Measurements from ENCODE around the gene PWWP2A.
"Not testable (repeated sequence)": the region's sequence is repeated elsewhere in the genome, so short reads cannot be mapped to it uniquely, and the experiment has no call there.

Gene PWWP2A

DNA sequence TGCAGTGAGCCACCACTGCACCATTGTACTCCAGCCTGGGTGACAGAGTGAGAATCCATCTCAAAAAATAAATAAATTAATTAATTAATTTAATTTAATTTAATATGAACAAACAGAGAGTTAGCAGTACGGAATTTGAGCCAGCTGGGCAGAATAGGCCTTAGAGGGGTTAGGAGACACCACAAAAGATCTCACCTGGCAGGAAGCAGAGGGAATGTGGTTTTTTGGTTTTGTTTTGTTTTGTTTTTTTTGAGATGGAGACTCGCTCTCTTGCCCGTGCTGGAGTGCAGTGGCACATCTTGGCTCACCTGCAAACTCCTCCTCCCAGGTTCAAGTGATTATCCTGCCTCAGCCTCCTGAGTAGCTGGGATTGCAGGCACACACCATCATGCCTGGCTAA lies 31.8 kb upstream of the PWWP2A start:
- no peaks in the 10 kb centered on the region for H3K9me3 Mint-ChIP-seq
- no peak overlapping the region for H3K4me3 Mint-ChIP-seq
- DNase-seq (ENCODE audit: low spot score in 2 of 2): no peak
- H3K4me1 Mint-ChIP-seq: peaks cover 17% of the 10 kb centered on the region
- ATAC-seq: no peak
- no peak overlapping the region for H3K27ac Mint-ChIP-seq
- H3K36me3 Mint-ChIP-seq: no peaks in the 10 kb centered on the region

DNA sequence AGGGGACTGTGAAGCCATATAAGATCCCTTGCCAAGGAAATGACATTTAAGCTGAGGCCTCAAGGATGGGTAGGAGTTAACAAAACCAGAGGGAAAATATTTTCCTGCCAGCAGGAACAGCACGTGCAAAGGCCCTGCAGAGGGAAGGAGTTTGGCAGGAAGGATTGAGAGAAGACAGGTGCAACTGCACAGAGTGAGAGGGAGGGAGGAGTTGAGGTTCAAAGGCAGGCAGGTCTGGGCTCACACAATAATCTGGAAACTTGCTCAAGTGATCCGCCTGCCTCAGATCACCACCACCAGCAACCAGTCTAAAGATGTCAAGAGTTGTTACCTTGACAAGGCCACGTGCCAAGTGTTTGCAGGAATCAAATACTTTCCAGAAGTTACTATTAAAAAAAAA lies 31.1 kb upstream of the PWWP2A start:
- Mint-ChIP-seq H3K4me1 (peaks cover 17% of the 10 kb centered on the region), H3K9me3 (no peaks in the 10 kb centered on the region), H3K27ac (no peak overlapping the region), H3K4me3 (no peak overlapping the region), H3K36me3 (no peaks in the 10 kb centered on the region)
- no peak for DNase-seq (ENCODE audit: low spot score in 2 of 2)
- ATAC-seq: no peak

DNA sequence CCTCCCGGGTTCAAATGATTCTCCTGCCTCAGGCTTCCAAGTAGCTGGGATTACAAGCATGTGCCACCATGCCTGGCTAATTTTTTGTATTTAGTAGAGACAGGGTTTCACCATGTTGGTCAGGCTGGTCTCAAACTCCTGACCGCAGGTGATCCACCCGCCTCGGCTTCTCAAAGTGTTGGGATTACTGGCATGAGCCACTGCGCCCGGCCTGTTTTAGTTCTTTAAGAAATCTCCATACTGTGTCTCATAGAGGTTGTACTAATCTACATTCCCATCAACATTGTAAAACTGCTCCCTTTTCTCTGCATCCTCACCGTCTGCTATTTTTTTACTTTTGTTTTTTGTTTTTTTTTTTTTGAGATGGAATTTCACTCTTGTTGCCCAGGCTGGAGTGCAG lies 25.2 kb upstream of the PWWP2A start:
- DNase-seq (ENCODE audit: low spot score in 2 of 2); H3K4me3 Mint-ChIP-seq; H3K27ac Mint-ChIP-seq; H3K9me3 Mint-ChIP-seq; ATAC-seq; H3K36me3 Mint-ChIP-seq: not testable (repeated sequence)
- peaks cover 12% of the 10 kb centered on the region for H3K4me1 Mint-ChIP-seq

DNA sequence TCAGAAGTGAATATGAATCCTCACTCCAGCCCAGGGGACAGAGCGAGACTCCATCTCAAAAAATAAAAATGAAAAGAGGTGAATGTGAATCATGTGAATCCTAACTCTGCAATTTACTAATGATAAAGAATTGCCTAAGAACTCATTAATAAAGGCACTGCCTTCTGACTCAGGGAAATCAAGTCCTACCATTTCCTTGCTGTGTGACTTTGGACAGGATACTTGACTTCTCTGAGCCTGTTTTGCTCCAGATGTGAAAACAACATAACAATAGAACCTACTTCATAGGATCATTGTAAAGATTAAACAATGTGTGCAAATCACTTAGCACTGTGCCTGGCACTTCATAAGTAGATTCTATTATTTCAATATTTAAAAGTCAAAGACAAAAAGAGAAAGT lies 15.1 kb upstream of the PWWP2A start:
- ATAC-seq: no peak
- no peak overlapping the region for H3K27ac Mint-ChIP-seq
- H3K9me3 Mint-ChIP-seq: no peaks in the 10 kb centered on the region
- no peak for DNase-seq (ENCODE audit: low spot score in 2 of 2)
- no peak overlapping the region for H3K4me3 Mint-ChIP-seq
- no peaks in the 10 kb centered on the region for H3K4me1 Mint-ChIP-seq
- H3K36me3 Mint-ChIP-seq: no peaks in the 10 kb centered on the region

DNA sequence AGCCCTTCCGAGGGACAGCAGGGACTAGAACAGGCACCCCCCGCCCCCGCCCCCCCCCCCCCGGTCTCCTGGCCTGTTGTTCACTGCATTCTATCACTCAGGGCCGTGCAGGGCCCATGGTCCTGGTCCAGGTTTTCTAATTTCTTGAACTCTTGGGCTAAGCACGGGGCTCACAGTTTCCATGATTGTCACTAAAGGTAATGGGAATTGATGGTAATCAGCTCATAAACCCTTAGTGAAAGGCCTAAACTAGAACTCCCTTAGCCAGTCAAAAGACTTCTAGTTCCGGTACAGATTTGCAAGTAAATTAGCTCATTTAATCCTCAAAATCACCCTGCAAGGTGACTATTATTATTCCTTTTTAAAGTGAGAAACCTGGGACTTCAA lies 14.7 kb upstream of the PWWP2A start:
- H3K9me3 Mint-ChIP-seq: no peaks in the 10 kb centered on the region

DNA sequence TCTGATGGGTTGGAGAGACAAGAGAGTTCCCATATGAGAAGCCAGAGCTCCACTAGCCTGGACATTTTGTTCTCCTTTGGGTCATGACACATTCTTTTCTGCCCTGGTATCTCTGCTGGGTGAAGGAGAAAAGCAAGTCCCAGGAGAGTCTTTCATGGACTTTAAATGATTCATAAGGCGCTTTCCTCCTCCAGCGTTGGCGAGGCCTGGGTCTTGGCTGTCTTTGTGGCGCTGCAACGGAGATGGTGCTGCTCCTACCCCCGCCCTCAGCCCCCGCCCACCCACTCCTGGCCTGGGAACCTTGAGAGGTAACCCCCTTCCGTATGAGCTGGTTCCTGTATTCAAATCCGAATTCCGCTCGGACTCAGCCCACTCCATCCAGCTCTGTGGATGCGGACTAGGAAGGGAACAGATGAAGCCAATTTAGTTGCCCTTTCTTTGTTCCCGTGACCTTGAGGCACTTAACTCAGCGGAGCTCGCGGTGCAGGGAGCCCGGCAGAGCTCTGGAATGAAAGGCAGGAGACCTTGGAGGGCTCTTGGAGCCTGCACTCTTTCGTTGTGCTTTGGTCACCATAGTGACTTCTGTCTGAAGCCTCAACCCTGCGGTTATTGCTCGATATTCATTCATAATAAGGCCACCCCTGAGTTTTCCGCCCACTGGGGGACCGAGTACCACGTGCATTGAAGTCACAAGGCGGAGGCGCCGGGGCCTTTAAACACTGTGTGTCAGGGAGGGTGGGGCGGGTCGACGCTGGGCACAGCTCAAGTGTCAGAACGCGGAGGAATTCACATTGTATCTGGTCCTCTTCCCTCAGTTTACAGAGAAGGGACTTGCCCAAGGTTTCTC lies 14.0 kb upstream of the PWWP2A start:
- Mint-ChIP-seq H3K4me3 (no peak overlapping the region), H3K4me1 (no peaks in the 10 kb centered on the region), H3K27ac (no peak overlapping the region), H3K36me3 (no peaks in the 10 kb centered on the region), H3K9me3 (no peaks in the 10 kb centered on the region)
- ATAC-seq (no peak), DNase-seq (ENCODE audit: low spot score in 2 of 2) (no peak)

More for the DNA sequence above, 14.7 kb upstream of the PWWP2A start:
- Mint-ChIP-seq H3K4me1 (no peaks in the 10 kb centered on the region), H3K36me3 (no peaks in the 10 kb centered on the region), H3K4me3 (no peak overlapping the region), H3K27ac (no peak overlapping the region)
- ATAC-seq (no peak), DNase-seq (ENCODE audit: low spot score in 2 of 2) (no peak)

DNA sequence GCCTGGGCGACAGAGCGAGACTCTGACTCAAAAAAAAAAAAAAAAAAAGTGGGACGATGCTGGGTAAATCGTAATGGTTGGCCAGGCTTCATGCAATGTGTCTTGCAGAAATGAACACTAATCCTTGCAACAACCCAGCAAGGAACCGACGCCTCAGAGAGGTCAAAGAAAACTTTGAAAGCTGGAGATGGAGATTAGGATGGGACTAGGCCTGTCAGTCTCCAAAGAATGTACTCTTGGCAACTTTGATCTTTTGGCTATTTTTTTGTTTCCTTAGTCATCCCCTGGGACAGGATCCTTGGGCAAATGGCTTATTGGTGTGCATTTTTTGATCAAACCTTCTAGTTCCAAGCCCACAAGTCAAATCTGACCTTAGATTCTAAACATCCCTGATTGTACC lies 10.6 kb upstream of the PWWP2A start:
- ATAC-seq (no peak), DNase-seq (ENCODE audit: low spot score in 2 of 2) (no peak)
- Mint-ChIP-seq H3K4me1 (no peaks in the 10 kb centered on the region), H3K27ac (no peak overlapping the region), H3K9me3 (no peaks in the 10 kb centered on the region), H3K36me3 (no peaks in the 10 kb centered on the region), H3K4me3 (no peak overlapping the region)

DNA sequence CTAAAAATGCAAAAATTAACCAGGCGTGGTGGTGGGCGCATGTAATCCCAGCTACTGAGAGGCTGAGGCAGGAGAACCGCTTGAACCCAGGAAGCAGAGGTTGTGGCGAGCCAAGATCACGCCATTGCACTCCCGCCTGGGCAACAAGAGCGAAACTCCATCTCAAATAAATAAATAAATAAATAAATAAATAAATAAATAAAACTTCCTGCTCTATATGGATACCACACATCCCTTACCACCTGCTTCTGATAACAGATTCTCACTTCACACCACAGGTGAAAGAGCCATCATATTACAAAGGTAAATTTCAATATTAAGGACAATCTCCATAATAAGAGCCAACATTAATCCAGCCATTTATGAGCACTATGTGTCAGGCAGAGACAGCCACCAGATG lies 9.4 kb upstream of the PWWP2A start:
- Mint-ChIP-seq H3K27ac (no peak overlapping the region), H3K4me1 (no peaks in the 10 kb centered on the region), H3K4me3 (no peak overlapping the region), H3K9me3 (no peaks in the 10 kb centered on the region), H3K36me3 (no peaks in the 10 kb centered on the region)
- DNase-seq (ENCODE audit: low spot score in 2 of 2) (no peak), ATAC-seq (no peak)

DNA sequence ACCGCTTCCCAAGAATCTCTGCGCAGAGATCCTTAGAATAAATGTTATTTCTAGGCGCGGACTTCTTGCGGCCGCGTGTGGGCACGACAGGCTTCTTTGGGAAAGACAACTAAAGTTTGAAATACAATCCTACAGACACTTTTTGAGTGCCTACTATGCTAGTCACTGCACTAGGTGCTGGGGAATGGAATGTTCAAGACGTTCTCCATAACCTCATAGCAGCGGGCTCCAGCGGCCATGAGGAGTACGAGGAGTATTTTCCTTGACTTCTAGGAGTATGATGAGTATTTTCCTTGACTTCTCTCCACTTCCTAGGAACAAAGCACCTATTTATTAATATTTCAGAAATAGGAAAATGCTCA lies 636 bp upstream of the PWWP2A start:
- H3K4me3 Mint-ChIP-seq: peak overlapping the region; percentile 90
- H3K36me3 Mint-ChIP-seq: peaks cover 41% of the 10 kb centered on the region
- H3K27ac Mint-ChIP-seq: no peak overlapping the region
- ATAC-seq (no peak), DNase-seq (ENCODE audit: low spot score in 2 of 2) (no peak)
- no peaks in the 10 kb centered on the region for H3K9me3 Mint-ChIP-seq
- peaks cover 9% of the 10 kb centered on the region for H3K4me1 Mint-ChIP-seq

DNA sequence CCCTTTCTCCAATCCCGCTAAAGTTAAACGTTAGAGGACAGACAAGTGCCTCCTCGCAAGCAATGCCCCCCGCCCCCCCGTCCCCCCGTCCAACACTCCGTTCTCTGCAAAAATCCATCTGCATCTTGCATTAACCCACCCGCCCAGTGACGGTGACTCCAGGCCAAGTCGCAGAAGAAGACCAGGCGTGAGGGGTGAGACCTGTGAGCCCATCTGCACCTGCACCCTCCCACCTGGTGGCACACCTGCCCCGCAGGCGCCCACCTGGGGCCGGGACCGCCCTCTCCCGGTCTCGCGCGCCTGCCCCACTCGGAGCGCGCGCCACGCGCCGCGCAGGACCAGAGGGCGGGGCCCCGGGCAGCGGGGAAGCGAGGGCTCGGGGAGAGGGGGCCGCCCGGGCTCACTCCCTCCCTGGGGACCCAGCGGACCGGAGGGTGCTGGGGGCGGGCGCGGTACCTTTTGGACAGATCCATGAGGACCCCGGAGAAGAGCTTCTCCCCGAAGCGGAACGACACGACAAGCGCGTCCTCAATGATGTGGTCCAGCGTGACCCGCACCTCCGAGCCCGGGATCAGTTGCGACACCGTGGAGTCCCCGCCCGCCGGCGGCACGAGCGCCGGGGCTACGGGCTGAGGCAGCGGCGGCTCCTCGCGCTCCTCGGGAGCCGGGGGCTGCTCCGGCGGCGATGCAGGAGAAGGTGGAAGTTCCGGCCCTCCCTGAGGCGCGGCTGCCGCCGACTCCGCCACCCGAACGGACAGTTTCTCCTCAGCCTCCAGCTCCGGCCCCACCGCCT lies 705 bp downstream of the PWWP2A start:
- DNase-seq (ENCODE audit: low spot score in 2 of 2): peak; percentile 33 to 75

DNA sequence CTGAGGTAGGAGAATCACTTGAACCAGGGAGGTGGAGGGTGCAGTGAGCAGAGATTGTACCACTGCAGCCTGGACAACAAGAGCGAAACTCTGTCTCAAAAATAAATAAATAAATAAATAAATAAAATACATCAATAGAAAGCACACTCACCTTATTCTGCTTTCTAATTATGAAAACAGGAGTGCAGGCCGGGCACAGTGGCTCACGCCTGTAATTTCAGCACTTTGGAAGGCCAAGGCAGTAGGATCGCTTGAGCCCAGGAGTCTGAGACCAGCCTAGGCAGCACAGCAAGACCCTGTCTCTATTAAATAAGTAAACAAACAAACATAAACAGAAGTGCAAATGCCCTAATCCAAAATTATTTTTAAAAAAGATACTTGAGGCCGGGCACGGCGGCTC lies 2.3 kb downstream of the PWWP2A start:
- Mint-ChIP-seq H3K4me3 (peak overlapping the region; percentile 90), H3K36me3 (peaks cover 70% of the 10 kb centered on the region), H3K9me3 (no peaks in the 10 kb centered on the region), H3K27ac (no peak overlapping the region), H3K4me1 (peaks cover 9% of the 10 kb centered on the region)
- ATAC-seq (no peak), DNase-seq (ENCODE audit: low spot score in 2 of 2) (no peak)

More for the DNA sequence above, 705 bp downstream of the PWWP2A start:
- peaks cover 9% of the 10 kb centered on the region for H3K4me1 Mint-ChIP-seq
- ATAC-seq: peak; percentile 34
- H3K4me3 Mint-ChIP-seq: peak overlapping the region; percentile 90
- peak overlapping the region; percentile 95 for H3K27ac Mint-ChIP-seq
- H3K36me3 Mint-ChIP-seq: peaks cover 54% of the 10 kb centered on the region
- no peaks in the 10 kb centered on the region for H3K9me3 Mint-ChIP-seq

DNA sequence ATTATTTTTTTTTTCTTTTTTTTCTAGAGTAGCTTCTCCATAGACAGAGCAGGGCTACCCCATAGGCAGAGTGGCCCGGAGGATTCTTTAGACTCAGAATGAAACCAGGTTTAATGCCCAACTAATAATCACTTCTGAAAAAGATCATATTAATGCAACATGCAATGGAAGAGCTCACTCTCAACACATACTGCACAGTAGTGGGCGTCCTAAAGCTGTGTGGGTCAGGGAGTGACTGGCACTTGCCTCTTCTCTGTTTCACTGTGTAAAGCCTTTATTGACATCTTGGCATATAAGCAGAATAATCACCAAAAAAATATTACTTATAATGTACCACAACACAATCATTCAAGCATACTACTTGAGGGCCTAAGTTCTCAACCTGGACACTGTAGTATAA lies 11.1 kb downstream of the PWWP2A start:
- H3K4me1 Mint-ChIP-seq: peaks cover 7% of the 10 kb centered on the region
- no peak overlapping the region for H3K4me3 Mint-ChIP-seq
- no peak for DNase-seq (ENCODE audit: low spot score in 2 of 2)
- H3K36me3 Mint-ChIP-seq: peaks cover 91% of the 10 kb centered on the region
- H3K9me3 Mint-ChIP-seq: no peaks in the 10 kb centered on the region
- no peak overlapping the region for H3K27ac Mint-ChIP-seq
- no peak for ATAC-seq

DNA sequence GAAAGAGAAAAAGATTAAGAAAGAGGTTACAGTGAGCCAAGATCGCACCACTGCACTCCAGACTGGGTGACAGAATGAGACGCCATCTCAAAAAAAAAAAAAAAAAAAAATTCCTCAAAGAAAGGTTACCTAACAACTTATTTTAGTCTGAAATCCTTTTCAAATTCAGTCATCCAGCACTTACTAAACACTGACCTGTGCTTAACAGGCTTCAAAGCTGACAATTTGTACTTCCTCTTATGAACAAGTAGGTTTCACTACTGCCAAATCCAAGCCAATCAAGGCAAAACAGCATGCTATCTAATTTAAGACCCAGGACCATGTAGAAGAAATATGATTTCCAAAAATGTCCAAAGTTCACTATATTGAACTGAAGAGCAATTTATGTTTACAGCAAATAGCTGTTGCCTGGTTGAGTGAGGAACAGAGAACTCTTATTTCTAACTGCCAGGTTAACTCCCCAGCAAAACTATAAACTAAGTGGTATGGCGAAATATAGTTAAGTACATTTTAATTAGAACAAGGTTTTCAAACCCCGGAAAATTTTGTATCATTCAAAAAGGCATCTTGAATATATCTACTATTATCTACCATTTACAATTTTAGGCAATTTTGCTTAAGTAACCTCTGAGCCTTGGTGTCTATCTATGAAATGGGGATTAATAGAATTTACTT lies 13.4 kb downstream of the PWWP2A start:
- ATAC-seq: no peak
- Mint-ChIP-seq H3K9me3 (no peaks in the 10 kb centered on the region), H3K36me3 (peaks cover 88% of the 10 kb centered on the region), H3K4me3 (no peak overlapping the region), H3K27ac (no peak overlapping the region), H3K4me1 (peaks cover 12% of the 10 kb centered on the region)
- no peak for DNase-seq (ENCODE audit: low spot score in 2 of 2)

DNA sequence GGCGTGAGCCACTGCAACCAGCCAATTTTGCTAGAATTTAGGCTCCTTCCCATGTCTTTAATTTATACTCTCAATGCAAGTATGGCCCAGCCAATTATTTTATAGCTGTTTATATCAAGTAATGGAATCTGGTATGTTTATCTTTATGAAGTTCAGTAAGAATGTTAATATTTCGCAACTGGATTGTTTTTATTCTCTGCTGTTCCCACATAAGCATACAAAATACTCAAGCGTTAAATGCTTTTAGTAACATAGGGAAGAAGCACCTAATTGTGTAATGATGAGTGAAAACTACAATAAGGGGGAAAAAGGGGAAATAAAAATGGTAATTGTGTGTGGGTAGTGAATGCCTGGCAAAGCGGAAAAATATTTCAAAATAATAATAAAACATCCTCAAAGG lies 21.3 kb downstream of the PWWP2A start:
- no peak for ATAC-seq
- H3K4me3 Mint-ChIP-seq: no peak overlapping the region
- peaks cover 72% of the 10 kb centered on the region for H3K36me3 Mint-ChIP-seq
- DNase-seq (ENCODE audit: low spot score in 2 of 2): no peak
- no peak overlapping the region for H3K27ac Mint-ChIP-seq
- peaks cover 11% of the 10 kb centered on the region for H3K4me1 Mint-ChIP-seq
- no peaks in the 10 kb centered on the region for H3K9me3 Mint-ChIP-seq

DNA sequence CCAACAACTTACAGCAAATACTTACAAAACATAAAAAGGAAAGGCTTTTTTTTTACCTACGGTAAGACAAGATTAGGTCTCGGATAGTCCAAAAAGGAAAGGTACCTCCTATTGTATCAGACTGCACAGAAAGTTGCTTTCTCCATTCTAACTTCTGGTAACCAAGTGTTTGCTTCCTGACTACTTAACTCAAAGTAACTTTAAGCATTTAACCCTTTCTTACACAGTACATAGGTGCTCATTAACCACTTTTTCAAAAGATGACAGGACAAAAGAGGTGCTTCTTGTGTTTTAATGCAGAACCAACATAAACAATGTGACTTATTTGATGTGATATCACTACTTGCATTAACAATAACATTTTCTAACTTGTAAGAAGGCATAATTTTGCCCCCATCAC lies 23.1 kb downstream of the PWWP2A start:
- DNase-seq (ENCODE audit: low spot score in 2 of 2) (no peak), ATAC-seq (no peak)
- no peak overlapping the region for H3K4me3 Mint-ChIP-seq
- H3K36me3 Mint-ChIP-seq: peaks cover 69% of the 10 kb centered on the region
- no peak overlapping the region for H3K27ac Mint-ChIP-seq
- H3K4me1 Mint-ChIP-seq: peaks cover 9% of the 10 kb centered on the region
- H3K9me3 Mint-ChIP-seq: no peaks in the 10 kb centered on the region

All from stimulated activated effector memory CD8-positive, alpha-beta T cell treated with anti-CD3 and anti-CD28 coated beads, Interleukin-12 subunit alpha, Interleukin-12 subunit beta, amount 100 ng/mL, for 72 hours (primary cell).